ENCODE data around the gene IGSF8.

The IGSF8 gene

GRCh38 chr1:160046494-160047110 lies 51.8 kb downstream of the IGSF8 start:
- DNase-seq (ENCODE audit: insufficient read length, low spot score) (peak; percentile 64), FAIRE-seq (no peak)
- TF ChIP-seq POLR2A (IDR thresholded peaks at IDR 0.05; ENCODE audit: low read depth, low read length): no peak

GRCh38 chr1:160045653-160046052 lies 52.8 kb downstream of the IGSF8 start:
- no peak for TF ChIP-seq POLR2A (IDR thresholded peaks at IDR 0.05; ENCODE audit: low read depth, low read length)
- FAIRE-seq: no peak
- no peak for DNase-seq (ENCODE audit: insufficient read length, low spot score)

GRCh38 chr1:160043543-160043942 lies 54.9 kb downstream of the IGSF8 start:
- TF ChIP-seq POLR2A (IDR thresholded peaks at IDR 0.05; ENCODE audit: low read depth, low read length): no peak
- DNase-seq (ENCODE audit: insufficient read length, low spot score): no peak
- no peak for FAIRE-seq

All from H54 (cell line).